ENCODE results near the gene AMY1A.
"Not testable (repeated sequence)": the region's sequence is repeated elsewhere in the genome, so short reads cannot be mapped to it uniquely, and the experiment has no call there.

AMY1A gene

DNA sequence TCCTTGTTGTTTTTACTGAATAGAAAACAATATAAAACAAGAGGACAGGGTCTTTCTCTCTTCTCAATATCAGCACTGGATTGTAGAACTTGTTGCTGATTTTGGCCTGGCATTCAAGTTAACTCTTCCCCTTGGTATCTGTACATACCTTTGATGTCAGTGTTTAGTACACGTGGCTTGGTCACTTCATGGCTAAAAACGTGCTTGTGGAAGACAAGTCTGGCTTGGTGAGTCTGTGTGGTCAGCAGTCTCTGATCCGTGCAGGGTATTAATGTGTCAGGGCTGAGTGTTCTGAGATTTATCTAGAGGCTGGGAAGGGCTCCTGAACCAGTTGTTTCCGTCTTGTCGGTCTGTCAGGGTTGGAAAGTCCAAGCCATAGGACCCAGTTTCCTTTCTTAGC lies at the start of gene AMY1A:
AMY1A (plus strand) TSS at position 301 of the 400 bp plus-strand sequence. CDS start 571 bp downstream, outside the sequence.
- DNase-seq, result not testable (repeated sequence)

DNA sequence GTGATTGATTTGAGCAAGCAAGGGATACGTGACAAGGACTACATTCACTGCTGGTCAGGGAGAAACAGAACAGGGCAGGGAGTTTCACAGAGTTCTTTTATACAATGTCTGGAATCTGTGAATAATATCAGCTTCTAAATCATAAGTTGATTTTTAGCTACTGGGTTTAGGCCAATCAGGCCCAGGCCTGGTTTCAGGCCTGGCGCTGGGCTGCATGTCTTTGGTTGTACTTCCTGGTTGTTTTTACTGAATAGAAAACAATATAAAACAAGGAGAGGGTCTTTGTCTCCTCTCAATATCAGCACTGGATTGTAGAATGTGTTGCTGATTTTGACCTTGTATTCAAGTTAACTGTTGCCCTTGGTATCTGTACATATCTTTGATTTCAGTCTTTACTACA lies 39.2 kb upstream of the AMY1A start:
- DNase-seq, result no peak

DNA sequence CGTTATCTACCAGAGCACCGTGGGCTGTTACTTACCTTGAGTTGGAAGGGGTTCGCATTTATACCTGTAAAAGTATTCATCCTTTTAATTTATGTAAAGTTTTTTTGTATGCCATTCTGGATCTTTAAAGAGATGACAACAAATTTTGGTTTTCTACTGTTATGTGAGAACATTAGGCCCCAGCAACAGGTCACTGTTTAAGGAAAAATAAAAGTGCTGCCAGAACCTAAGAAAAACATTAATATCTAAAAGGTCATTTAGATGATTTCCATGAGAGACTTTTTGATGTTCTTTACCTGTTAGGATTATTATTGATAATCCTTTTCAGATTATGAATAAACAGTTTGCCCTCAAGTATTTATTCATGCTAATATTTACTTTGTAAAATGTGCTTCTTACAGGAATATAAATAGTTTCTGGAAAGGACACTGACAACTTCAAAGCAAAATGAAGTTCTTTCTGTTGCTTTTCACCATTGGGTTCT lies 38.5 kb upstream of the AMY1A start, which contains the start of gene AMY2A:
AMY2A (plus strand) TSS at position 434 of the 484 bp plus-strand sequence; CDS start at position 448, 14 bp downstream.
- DNase-seq, result not testable (repeated sequence)

DNA sequence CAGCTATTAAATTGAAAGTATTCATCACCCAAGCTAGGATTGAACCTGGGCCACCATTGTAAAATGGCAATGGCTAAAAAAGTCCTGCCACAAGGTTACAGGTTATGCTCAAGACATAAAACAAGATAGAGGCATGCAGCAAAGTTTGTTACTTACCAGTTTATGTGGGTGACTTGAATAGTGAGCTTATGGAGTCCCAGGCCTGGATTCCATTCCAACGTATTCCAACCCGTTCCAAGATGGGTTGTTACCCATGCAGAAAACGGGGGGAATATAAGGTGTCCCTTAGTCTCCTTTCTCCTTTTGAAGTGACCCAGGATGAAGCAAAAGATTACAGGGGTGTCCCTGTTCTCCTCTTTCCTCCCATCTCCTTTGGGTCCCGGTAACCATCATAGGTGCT lies 28.1 kb upstream of the AMY1A start:
- not testable (repeated sequence) for DNase-seq

DNA sequence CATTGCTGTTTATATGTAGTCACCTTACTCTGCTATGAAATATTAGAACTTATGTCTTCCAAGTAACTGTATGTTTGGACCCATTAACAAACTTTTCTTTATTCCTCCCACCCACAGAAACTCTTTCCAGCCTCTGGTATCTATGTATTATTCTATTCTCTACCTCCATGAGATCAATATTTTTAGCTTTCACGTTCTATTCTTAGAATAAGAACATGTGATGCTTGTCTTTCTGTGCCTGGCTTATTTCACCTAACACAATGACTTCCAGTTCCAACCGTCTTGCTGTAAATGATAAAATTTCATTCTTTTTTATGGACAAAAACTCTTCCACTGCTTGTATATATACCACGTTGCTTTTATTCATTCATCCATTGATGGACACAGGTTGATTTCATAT lies 14.4 kb upstream of the AMY1A start:
- DNase-seq, result not testable (repeated sequence)

DNA sequence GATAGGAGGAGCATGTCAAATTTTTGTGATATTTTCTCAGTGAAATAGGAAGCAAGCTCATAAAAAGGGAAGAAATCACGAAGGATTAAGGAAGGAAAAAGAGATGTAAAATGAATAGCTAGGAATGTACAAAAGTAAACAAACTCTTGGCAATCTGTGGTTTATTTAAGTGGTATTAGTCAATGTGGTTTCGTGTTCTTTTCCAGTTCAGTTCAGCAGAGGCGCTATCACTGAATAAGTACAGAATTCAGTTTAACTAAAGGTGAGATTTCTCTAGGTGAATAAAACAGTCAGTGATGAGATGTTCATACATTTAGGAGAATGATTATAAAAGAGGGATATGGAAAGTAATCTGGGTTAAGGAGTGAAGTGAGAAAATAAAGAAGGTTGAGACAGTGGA lies 11.7 kb upstream of the AMY1A start:
- not testable (repeated sequence) for DNase-seq

DNA sequence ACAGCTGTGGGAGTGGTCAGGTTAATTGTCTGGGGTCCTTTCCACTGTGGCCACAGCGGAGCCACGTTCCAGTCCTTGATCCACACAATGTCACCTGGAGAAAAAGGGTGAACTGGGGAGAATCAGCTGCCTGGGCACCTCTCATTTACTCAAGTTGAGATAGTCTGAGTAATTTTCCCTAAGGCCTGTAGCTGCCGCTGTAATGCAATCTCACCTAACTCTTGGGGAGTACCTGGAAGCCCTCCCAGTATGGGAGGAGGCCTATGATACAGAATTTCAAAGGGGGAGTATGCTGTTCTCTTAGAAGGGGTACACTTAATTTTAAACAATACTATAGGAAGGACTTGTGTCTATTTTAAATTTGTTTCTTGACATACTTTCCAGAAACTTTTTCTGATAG lies 5.3 kb upstream of the AMY1A start:
- DNase-seq, result not testable (repeated sequence)

DNA sequence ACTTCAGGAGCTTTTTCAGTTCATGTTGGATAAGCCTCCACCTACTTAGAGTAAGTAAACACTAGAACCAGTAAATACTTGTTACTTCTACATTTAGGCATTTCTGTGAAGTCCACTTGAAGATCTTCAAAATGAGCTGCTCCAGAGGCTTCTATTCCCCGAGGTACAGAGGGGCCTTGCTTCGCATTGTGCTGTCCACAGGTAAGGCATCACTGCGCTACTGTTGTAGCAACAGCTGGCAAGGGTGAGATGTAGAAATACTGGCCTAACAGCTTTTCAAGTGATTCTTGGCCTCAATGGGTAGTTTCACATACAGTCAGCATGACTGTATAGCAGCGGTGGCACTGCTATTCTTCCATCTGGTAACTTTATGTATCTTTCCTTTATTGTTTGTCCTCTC lies 4.7 kb upstream of the AMY1A start:
- DNase-seq, result not testable (repeated sequence)

DNA sequence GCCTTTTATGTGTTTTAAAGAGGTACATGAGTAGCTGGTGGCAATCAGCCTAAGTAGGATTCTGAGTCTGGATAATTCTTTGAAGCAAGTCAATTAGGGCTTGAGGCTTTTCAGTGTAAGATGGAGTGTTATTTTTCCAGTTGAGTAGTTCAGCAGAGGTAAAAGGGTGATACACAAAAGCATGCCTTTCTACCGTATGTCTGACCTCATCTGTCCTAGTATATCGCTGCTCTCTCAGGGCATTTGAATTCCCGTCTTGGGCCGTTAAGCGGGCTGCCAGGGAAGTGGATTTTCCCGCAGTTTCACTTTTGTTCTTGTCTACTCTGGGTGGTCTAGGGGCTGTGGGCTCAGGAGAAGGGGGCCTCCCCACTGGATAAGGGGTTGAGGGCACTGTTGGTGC lies 1.4 kb upstream of the AMY1A start:
- not testable (repeated sequence) for DNase-seq

DNA sequence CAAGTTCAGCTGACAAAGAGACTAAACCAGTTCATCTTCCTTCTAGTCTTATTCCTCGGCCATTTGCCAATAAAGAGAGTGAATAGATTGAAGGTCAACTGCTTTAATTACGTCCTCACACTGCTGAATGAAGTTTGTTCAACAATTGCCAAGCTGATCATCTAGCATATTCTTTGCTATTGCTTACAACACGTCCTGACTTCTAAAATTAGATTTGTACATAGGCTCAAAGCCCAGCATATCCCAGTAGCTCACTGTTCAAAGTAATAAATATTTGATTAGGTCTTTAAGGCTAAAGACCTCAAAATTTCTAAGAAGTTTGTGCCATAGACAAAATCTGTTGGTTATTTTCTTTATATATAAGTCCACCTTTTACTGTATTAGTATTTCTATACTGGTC lies 20.8 kb downstream of the AMY1A start:
- not testable (repeated sequence) for DNase-seq

DNA sequence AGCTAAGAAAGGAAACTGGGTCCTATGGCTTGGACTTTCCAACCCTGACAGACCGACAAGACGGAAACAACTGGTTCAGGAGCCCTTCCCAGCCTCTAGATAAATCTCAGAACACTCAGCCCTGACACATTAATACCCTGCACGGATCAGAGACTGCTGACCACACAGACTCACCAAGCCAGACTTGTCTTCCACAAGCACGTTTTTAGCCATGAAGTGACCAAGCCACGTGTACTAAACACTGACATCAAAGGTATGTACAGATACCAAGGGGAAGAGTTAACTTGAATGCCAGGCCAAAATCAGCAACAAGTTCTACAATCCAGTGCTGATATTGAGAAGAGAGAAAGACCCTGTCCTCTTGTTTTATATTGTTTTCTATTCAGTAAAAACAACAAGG lies 40.5 kb downstream of the AMY1A start, which contains the start of gene AMY1B:
AMY1B (minus strand) TSS at position 101 of the 400 bp plus-strand sequence. CDS start 571 bp downstream, outside the sequence.
- not testable (repeated sequence) for DNase-seq

DNA sequence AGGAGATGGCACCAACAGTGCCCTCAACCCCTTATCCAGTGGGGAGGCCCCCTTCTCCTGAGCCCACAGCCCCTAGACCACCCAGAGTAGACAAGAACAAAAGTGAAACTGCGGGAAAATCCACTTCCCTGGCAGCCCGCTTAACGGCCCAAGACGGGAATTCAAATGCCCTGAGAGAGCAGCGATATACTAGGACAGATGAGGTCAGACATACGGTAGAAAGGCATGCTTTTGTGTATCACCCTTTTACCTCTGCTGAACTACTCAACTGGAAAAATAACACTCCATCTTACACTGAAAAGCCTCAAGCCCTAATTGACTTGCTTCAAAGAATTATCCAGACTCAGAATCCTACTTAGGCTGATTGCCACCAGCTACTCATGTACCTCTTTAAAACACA lies 41.9 kb downstream of the AMY1A start:
- not testable (repeated sequence) for DNase-seq

DNA sequence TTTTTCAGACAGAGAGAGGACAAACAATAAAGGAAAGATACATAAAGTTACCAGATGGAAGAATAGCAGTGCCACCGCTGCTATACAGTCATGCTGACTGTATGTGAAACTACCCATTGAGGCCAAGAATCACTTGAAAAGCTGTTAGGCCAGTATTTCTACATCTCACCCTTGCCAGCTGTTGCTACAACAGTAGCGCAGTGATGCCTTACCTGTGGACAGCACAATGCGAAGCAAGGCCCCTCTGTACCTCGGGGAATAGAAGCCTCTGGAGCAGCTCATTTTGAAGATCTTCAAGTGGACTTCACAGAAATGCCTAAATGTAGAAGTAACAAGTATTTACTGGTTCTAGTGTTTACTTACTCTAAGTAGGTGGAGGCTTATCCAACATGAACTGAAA lies 45.1 kb downstream of the AMY1A start:
- not testable (repeated sequence) for DNase-seq

DNA sequence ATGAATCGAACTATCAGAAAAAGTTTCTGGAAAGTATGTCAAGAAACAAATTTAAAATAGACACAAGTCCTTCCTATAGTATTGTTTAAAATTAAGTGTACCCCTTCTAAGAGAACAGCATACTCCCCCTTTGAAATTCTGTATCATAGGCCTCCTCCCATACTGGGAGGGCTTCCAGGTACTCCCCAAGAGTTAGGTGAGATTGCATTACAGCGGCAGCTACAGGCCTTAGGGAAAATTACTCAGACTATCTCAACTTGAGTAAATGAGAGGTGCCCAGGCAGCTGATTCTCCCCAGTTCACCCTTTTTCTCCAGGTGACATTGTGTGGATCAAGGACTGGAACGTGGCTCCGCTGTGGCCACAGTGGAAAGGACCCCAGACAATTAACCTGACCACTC lies 45.7 kb downstream of the AMY1A start:
- not testable (repeated sequence) for DNase-seq

DNA sequence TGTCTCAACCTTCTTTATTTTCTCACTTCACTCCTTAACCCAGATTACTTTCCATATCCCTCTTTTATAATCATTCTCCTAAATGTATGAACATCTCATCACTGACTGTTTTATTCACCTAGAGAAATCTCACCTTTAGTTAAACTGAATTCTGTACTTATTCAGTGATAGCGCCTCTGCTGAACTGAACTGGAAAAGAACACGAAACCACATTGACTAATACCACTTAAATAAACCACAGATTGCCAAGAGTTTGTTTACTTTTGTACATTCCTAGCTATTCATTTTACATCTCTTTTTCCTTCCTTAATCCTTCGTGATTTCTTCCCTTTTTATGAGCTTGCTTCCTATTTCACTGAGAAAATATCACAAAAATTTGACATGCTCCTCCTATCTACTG lies 52.1 kb downstream of the AMY1A start:
- not testable (repeated sequence) for DNase-seq

DNA sequence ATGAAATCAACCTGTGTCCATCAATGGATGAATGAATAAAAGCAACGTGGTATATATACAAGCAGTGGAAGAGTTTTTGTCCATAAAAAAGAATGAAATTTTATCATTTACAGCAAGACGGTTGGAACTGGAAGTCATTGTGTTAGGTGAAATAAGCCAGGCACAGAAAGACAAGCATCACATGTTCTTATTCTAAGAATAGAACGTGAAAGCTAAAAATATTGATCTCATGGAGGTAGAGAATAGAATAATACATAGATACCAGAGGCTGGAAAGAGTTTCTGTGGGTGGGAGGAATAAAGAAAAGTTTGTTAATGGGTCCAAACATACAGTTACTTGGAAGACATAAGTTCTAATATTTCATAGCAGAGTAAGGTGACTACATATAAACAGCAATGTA lies 54.8 kb downstream of the AMY1A start:
- DNase-seq, result not testable (repeated sequence)

Measured in CD4-positive, alpha-beta T cell treated with Interleukin-17A for 1 hour (primary cell).